Raji (cell line): ENCODE measurements around the gene WDR36.

Source experiments
- POLR2A ChIP-seq: IDR thresholded peaks from 2 replicates; pipeline ENCODE4 v1.6.1; 2011; ENCODE audit warnings: low read depth, low read length, control low read depth; ENCODE audit not compliant: insufficient read depth

Gene WDR36

GRCh38 chr5:111076091-111076490, 16.1 kb upstream of the WDR36 start:
- no peak for TF ChIP-seq POLR2A

GRCh38 chr5:111077678-111078077, 14.5 kb upstream of the WDR36 start:
- TF ChIP-seq POLR2A = no peak

GRCh38 chr5:111079846-111080245, 12.3 kb upstream of the WDR36 start:
- no peak for TF ChIP-seq POLR2A

- TF ChIP-seq POLR2A = no peak
Observed at GRCh38 chr5:111083323-111083722, 8.8 kb upstream of the WDR36 start.

GRCh38 chr5:111095982-111096381, 3.8 kb downstream of the WDR36 start:
- TF ChIP-seq POLR2A = no peak

GRCh38 chr5:111099058-111099778, 7.1 kb downstream of the WDR36 start:
- TF ChIP-seq POLR2A = no peak

- TF ChIP-seq POLR2A = no peak
Observed at GRCh38 chr5:111106320-111106948, 14.3 kb downstream of the WDR36 start.

- no peak for TF ChIP-seq POLR2A
Observed at GRCh38 chr5:111107371-111107770, 15.2 kb downstream of the WDR36 start.

- no peak for TF ChIP-seq POLR2A
Observed at GRCh38 chr5:111111956-111112355, 19.8 kb downstream of the WDR36 start.

- TF ChIP-seq POLR2A = no peak
Observed at GRCh38 chr5:111113678-111114077, 21.5 kb downstream of the WDR36 start.

GRCh38 chr5:111115229-111115628, 23.1 kb downstream of the WDR36 start:
- no peak for TF ChIP-seq POLR2A

GRCh38 chr5:111116550-111116949, 24.4 kb downstream of the WDR36 start:
- no peak for TF ChIP-seq POLR2A

- TF ChIP-seq POLR2A = no peak
Observed at GRCh38 chr5:111117136-111117535, 25.0 kb downstream of the WDR36 start.

- TF ChIP-seq POLR2A = no peak
Observed at GRCh38 chr5:111119221-111119620, 27.1 kb downstream of the WDR36 start.

GRCh38 chr5:111119856-111120255, 27.7 kb downstream of the WDR36 start:
- no peak for TF ChIP-seq POLR2A

- no peak for TF ChIP-seq POLR2A
Observed at GRCh38 chr5:111120911-111121310, 28.8 kb downstream of the WDR36 start.

GRCh38 chr5:111121926-111122325, 29.8 kb downstream of the WDR36 start:
- no peak for TF ChIP-seq POLR2A
